Sigmoid colon (tissue), 4 donors: Measurements from ENCODE around the gene NFX1.

Experiments used
- CTCF ChIP-seq, 4 experiments: fragments of 450-650 bp in 3 of 4; fragments of 200-600 bp in 1 of 4; IDR thresholded peaks; one replicate each; pipeline ENCODE4 v1.5.1; 2016 to 2019; ENCODE audit warnings: antibody characterized with exemption in 4 of 4, mild to moderate bottlenecking in 3 of 4, moderate library complexity in 2 of 4
- POLR2A ChIP-seq, 2 donors: fragments of 450-650 bp; IDR thresholded peaks; one replicate each; pipeline ENCODE4 v1.6.1; 2016; ENCODE audit warnings: antibody characterized with exemption in 2 of 2, mild to moderate bottlenecking in 2 of 2, moderate library complexity in 2 of 2
- POLR2AphosphoS5 ChIP-seq, 4 donors: sonication (generic); formaldehyde crosslinking; IDR thresholded peaks; one replicate each; pipeline ENCODE4 v1.6.1; 2017; ENCODE audit warnings: antibody characterized with exemption in 4 of 4

- TF ChIP-seq CTCF (IDR thresholded peaks at IDR 0.05) (no peak), POLR2A (IDR thresholded peaks at IDR 0.05) (no peak), POLR2AphosphoS5 (IDR thresholded peaks at IDR 0.05) (no peak)
These were observed 47.6 kb upstream of the NFX1 start for GRCh38 chr9:33242609-33243134.
